HG03342 (cell line): ENCODE measurements around the gene FBN3.

ENCODE experiments used
- ATAC-seq: cut with Tn5 transposase; IDR thresholded peaks from one replicate; pipeline ENCODE4 v1.9.1; 2021; ENCODE audit warnings: mild to moderate bottlenecking, moderate library complexity; ENCODE audit not compliant: unreplicated experiment

FBN3 gene

DNA sequence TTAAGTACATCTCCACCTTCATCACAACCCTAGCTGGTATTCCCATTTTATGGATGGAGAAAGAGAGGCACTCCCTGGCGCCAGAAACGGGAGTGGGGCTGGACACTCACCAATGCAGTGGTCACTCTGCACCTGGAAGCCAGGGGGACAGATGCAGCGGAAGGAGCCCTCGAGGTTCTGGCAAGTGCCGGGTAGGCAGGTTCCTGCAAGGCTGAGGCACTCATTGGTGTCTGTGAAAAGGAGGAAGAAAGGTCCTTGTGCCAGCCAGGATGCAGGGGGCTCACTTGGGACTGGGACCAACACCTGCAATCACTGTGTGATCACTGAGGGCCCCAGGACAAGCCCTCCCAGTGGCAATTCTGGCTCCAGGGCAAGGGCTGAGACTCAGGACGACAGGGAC, 55.1 kb downstream of the FBN3 start:
- no peak for ATAC-seq

DNA sequence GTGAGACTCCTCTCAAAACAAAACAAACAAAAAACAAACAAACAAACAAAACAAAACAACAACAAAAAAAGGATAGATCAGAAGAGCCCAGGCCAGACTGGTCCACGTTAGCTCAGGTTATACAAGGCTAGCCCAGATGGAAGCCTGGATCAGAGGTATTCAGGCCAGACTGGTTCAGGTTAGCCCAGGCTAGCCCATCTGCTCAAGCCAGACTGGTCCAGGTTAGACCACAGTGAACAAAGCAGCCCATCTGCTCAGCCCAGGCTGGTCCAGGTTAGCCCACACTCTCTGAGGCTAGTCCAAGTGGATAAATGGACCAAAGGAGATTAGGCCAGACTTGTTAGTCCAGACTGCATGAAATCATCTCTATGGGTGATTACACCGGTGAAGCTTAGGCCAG, 55.7 kb downstream of the FBN3 start:
- ATAC-seq = no peak

- ATAC-seq = no peak
Observed at GRCh38 chr19:8090950-8091349, 58.4 kb downstream of the FBN3 start.

- ATAC-seq = no peak
Observed at GRCh38 chr19:8089664-8090601, 59.5 kb downstream of the FBN3 start.

- no peak for ATAC-seq
Observed at GRCh38 chr19:8088752-8089663, 60.4 kb downstream of the FBN3 start.

GRCh38 chr19:8087876-8088275, 61.5 kb downstream of the FBN3 start:
- ATAC-seq = no peak

DNA sequence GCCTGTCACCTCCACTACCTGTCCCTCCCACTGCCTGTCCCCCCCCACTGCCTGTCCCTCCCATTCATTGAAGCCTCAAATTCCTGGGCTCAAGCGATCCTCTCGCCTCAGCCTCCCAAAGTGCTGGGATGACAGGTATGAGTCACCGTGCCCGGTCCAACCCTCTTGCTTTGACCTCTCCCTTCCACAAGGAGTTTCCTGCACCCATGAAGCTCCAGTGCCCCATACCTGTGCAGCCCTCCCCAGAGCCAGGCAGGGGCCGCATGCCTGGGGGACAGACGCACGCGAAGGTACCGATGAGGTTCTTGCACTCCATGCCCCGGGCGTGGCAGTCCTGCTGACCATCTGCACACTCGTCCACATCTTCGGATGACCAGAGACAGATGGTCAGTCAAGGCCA, 62.5 kb downstream of the FBN3 start:
- ATAC-seq = no peak

GRCh38 chr19:8085598-8086408, 63.6 kb downstream of the FBN3 start:
- no peak for ATAC-seq

- ATAC-seq = no peak
Observed at GRCh38 chr19:8084152-8084551, 65.2 kb downstream of the FBN3 start.

- ATAC-seq = no peak
Observed at GRCh38 chr19:8083141-8083540, 66.3 kb downstream of the FBN3 start.

DNA sequence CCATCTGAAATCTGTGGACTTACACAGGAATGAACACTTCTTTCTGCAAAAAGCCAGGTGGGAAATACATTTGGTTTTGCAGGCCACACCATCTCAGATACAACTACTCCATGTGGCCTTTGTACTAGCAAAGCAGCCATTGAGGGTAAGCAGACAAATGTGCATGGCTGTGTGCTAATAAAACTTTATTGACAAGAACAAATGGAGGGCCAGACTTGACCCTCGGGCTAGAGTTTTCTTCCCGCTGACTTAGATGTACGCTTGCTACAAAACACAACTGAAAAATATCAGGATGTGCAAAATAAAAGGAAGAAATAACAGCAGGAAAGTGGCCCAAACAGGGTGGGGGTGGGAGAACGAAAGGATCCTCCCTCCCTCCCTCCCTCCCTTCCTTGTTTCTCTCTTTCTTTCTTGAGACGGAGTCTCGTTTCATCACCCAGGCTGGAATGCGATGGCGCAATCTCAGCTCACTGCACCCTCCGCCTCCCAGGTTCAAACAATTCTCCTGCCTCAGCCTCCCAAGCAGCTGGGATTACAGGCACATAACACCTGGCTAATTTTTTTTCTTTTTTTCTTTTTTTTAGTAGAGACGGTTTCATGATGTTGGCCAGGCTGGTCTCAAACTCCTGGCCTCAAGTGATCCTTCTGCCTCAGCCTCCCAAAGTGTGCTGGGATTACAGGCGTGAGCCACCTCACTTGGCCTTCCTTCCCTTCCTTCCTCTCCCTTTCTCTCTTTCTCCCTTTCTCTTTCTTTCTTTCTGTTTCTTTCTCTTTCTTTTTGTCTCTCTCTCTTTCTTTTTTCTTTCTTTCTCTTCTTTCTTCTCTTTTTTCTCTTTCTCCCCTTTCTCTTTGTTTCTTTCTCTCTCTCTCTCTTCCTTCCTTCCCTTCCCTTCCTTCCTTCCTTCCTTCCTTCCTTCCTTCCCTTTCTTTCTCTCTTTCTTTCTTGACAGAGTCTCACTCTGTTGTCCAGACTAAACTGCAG, 67.5 kb downstream of the FBN3 start:
- no peak for ATAC-seq

DNA sequence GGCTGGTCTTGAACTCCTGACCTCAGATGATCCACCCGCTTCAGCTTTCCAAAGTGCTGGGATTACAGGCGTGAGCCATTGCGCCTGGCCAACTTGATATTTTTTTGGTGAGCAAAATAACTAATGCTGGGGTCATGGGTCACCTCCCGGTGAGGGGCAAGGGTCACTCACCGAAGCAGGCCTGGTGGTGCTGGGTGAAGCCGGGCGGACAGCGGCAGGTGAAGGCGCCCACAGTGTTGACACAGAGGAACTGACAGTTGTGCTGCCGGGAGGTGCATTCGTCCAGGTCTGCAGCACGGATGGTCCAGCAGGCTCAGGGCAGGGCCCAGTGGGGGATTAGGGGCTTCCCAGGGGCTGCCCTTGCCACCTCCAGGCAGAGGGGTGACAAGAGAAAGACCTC, 68.6 kb downstream of the FBN3 start:
- ATAC-seq = no peak

- ATAC-seq = no peak
Observed at GRCh38 chr19:8079988-8080387, 69.4 kb downstream of the FBN3 start.

DNA sequence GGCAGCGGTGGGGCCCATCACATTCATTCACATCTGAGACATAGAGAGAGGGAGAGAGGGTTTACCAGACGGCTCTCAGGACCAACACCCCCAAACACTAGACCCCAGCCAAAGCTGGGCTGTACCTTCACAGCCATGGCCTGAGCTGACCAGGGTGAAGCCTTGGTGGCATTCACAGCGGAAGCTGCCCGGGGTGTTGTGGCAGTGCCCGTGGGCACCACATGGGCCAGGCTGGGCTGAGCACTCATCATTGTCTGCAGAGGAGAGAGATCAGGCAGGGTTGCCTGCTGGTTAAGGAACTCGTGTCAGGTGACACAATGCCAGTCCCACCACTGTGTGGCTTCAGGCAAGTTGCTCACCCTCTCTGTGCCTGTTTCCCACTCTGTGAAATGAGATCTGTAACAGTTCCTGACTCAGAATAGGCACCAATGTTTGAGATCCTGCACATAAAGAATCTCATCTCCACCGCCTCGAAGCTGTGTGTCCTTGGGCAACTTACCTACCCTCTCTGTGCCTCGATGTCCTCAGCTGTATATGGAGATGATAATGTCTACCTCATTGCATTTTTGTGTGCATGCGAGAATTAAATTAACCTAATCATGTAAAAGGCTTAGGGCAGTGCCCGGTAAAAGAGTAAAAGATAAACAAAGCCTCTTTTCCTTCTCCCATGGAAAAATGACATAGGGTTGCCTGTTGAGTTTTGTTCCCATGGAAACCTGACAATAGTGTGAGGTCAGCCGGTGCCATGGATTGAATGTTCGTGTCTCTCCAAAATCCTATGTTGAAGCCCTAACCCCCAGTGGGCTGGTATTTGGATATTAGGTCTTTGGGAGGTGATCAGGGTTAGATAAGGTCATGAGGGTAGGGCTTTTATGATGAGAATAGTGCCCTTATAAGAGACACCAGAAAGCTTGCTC, 74.0 kb downstream of the FBN3 start:
- no peak for ATAC-seq

DNA sequence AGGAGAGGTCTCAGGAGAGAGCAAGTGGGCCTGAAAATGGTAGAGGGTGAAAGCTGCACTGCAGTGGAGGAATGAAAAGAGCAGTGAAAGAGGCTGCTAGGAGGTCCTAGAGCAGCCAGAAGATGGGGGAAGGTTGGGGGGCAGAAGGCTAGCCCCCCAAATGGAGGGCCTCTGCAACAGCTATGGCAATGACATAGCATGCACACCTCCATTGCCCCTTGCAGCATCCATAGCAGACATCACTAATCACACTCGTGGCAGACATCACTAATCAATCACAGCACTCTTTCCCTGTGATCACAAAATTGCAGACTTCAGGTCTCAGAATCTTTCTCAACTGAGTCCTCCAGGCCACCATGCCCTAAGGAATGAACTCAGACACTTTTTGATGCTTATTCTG, 74.9 kb downstream of the FBN3 start:
- ATAC-seq = no peak

DNA sequence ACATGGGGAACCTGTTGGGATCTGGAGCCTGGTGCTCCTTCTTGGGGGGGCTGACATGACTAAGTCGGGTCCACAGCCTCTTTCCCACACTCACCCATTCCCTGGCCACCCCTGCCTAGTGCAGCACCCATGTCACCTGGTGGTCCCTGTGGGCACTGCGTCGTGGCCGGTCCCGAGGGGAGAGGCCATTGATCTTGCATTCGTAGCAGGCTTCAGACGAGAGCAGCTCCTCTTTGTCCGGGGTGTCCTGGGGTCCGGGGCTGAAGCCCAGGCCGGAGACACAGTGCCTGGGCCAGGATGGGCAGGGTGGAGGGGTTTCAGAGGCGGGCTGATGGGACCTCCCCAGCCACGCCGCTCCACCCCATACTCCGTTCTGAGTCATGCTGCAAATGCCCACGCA, 77.5 kb downstream of the FBN3 start:
- no peak for ATAC-seq

- no peak for ATAC-seq
Observed at GRCh38 chr19:8069096-8069973, 80.1 kb downstream of the FBN3 start.

- no peak for ATAC-seq
Observed at GRCh38 chr19:8065875-8066261, 83.5 kb downstream of the FBN3 start.
